Measurements from ENCODE around the gene SREBF2.
A peak's percentile ranks its signal among the peaks of the same experiment; 100 is the strongest.

SREBF2 gene

DNA sequence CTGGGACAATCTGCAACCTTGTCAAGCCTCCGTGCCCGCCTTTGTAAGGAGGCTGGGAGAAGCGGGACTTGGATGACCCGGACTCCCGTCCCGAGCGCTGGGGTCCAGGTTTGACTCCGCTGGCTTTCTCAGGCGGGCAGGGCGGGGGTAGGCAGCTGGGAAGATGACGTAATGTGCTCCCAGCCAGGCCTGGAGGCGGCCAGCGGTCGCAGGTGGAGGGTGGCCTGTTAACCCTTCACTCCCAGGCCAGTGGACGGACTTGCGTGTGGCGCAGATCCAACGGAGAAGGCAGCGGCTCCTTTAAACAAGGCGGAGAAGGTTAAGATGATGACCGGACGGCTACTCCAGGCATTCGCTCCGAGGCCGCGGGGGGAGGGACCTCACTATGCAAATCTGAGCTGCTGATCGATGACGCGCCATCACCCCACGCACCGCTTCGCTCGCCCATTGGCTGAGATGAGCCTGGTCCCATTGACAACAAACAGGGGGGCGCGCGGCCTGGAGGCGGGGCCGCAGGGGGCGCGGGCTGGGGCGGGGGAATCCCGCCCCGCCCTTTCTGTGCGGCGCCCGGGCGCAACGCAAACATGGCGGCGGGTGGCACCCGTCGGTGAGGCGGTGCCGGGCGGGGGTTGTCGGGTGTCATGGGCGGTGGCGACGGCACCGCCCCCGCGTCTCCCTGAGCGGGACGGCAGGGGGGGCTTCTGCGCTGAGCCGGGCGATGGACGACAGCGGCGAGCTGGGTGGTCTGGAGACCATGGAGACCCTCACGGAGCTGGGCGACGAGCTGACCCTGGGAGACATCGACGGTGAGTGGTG, at the start of gene SREBF2:
Gene SREBF2, plus strand, starts transcription at position 553 of the 816 bp plus-strand sequence. Its CDS starts 166 bp downstream, at position 719.
- DNase-seq = peak; percentile 100

DNA sequence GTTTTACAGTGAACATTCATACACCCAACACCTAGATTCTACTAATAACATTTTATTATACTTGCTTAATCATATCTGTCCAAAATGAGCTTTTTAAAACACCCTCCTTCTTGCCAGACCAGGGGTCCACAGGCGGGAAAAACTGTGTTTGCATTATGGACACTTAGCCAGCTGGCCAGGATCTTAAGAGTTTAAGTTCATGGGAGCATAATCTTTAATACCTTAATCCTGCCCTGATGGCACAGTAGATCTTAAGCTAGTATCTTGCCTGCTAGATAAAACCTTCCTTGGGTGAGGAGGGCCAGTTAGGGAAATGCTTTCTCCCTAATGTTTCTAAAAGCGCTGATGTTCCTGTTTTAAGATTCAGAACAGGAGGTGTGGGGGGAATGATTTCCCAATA, 45.6 kb upstream of the SREBF2 start:
- no peak for DNase-seq

GRCh38 chr22:41793871-41794270, 39.0 kb upstream of the SREBF2 start:
- DNase-seq = no peak

DNA sequence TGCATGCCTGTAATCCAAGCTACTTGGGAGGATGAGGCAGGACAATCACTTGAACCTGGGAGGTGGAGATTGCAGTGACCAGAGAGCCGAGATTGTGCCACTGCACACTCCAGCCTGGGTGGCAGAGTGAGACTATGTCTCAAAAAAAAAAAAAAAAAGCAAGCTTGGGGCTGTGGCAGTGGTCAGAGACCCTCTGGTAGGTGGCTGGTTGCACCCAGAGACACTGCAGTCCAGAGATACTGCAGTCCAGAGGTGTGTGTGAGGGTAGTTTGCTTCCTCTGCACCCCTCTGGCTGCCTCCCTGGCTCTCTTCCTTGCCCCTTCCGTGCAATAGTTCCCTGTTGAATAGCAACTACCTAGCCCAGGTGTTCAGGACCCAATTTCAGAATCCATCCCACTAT, 34.2 kb upstream of the SREBF2 start:
- DNase-seq = no peak

GRCh38 chr22:41799486-41800347, 33.2 kb upstream of the SREBF2 start:
- DNase-seq = peak; percentile 46

- DNase-seq = peak; percentile 97
Measured at GRCh38 chr22:41800348-41801146, 32.4 kb upstream of the SREBF2 start, which contains the start of gene CCDC134. TSS of gene CCDC134 (plus strand) at chr22:41800679. CDS start at chr22:41808891, 8,212 bp downstream.

DNA sequence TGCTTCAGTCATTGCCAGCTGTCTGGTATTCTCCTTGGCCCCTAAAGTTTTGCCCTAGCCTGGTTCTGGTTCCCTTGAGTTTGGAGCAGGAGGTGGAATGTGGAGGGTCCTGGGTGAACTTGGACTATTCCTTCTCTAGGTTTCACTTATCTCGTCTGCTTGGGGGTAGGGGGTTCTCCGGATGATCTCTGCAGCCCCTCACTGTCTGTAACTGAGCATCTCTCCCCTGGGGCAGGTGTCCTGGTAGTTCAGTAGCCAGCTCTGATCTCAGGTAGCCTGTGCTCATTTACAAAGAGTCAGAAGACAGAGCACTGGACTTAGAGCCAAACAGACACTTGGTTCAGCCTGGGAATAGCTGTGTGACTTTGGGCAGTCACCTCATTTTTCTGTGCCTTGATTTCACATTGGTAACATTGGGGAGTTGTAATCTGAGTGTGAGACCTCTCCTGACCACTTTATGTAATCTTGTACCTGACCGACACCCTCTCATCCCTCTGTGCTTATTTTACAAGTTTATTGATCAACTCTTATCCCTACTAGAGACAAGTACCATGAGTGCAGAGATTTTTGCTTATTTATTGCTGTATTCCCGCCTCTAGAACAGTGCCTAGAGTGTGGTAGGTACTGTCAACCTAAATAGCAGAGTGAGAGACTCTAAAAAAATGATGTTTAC, 31.6 kb upstream of the SREBF2 start:
- DNase-seq = peak; percentile 45

DNA sequence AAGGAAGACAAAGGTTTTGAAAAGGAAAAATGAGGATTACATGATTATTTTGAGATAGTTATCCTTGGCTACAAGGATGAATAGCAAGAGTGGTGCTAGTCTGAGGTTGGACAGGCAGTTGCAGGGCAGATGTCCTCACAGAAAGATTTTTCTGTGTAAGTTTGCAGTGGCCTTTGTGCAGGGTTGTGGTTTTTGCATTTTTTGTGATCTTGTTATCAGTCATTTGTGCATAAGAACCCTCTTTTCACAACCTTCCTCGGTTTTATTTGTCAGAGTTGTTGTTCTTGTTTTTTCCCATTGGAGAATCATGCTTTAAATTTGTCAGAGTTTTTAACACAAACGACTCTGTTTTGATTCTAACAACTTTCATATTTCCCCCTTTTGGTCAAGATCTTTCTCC, 31.0 kb upstream of the SREBF2 start:
- DNase-seq = no peak

GRCh38 chr22:41805639-41806038, 27.3 kb upstream of the SREBF2 start:
- no peak for DNase-seq

DNA sequence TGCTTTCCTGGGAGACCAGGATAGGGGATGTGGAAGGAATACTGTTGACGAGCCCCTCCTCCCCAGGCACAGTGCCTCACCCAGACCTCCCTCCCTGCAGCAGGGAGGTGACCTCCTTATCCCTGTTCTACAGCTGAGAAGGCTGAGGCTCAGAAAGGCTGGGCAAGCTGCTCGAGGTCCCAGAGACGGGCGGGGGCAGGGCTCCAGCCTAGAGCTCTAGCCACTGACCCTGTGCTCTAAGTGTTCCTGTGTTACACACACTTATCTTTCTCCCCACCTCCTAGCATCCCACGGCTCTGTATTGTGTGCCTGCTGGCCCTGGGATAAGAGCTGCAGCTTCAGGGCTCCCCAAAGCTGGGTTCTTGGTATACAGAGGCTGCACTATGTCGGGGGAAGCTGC, 24.5 kb upstream of the SREBF2 start:
- no peak for DNase-seq

GRCh38 chr22:41810022-41810421, 22.9 kb upstream of the SREBF2 start:
- DNase-seq = no peak

- no peak for DNase-seq
Measured at GRCh38 chr22:41812805-41813545, 19.9 kb upstream of the SREBF2 start.

- DNase-seq = no peak
Measured at GRCh38 chr22:41813726-41814410, 19.0 kb upstream of the SREBF2 start.

DNA sequence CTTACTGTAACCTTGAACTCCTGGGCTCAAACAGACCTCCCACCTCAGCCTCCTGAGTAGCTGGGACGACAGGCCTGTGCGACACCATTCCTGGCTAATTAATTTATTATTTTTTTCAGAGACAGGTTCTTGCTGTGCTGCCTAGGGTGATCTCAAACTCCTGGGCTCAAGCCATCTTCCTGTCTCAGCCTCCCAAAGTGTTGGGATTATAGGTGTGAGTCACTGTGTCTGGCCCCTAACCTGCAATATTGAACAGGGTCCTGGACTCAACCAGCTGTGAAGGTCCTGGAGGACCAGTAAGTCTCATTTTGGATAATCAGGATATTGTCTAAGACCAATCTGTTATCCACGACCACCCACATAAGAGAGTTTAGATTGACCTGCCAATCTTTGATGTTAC, 17.2 kb upstream of the SREBF2 start:
- DNase-seq = no peak

GRCh38 chr22:41816241-41816640, 16.7 kb upstream of the SREBF2 start:
- no peak for DNase-seq

DNA sequence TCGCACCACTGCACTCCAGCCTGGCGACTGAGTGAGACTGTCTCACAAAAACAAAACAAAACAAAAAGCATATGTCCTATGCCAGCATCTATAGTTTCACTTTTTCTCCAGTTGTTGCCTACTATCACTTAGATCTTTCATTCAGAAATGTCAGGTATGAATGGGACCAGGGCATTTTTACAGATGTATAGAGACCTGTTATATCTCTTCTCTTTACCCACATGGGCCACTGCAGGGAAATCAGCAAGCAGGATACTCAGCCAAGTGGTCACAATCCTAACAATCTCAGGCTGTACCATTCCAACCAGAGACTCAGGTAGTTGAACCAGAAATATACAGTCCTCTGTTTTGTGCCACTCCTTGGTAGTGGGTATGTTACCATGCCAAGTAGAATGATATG, 16.0 kb upstream of the SREBF2 start:
- no peak for DNase-seq

DNA sequence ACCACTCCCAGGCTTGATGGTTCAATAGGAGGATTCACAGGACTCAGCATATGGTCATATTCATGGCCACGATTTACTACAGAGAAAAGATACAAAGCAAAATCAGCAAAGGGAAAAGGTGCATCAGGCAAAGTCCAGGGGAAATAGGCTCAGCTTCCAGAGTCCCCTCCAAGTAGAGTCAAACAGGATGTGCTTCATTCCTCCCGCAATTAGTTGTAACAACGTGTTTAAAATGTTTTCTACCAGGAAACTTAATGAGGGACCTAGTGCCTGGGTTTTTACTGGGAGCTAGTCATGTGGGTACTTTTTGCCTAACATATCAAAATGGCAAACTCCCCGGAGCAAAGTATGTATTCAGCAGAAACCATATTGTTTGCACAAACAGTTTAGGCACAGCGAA, 14.9 kb upstream of the SREBF2 start:
- DNase-seq = no peak

GRCh38 chr22:41818596-41818995, 14.3 kb upstream of the SREBF2 start:
- DNase-seq = no peak

DNA sequence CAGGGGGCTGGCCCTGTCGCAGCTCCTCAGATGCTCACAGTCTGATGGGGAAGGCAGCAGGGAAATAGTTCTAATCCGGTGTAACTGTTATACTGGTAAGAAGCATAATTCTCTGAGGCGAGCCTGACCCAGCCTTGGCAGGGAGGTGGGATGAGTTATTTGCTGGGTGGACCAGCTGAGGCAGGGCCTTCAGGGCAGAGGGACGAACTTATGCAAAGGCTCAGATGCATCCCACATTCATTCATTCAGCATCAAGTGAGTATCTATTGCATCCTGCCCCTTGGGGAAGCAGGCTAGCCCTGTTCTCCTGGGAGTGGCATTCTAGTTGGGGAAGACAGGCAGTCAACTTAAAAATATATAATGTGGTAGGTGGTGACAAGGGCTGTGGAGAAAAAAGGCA, 13.6 kb upstream of the SREBF2 start:
- no peak for DNase-seq

- DNase-seq = no peak
Measured at GRCh38 chr22:41820447-41820846, 12.5 kb upstream of the SREBF2 start.
